Muscle layer of colon (tissue), 2 donors: ENCODE data around the gene FGF1.

Experiments
- H3K27ac ChIP-seq: one replicate; pipeline ENCODE4 v1.7.0; 2013; ENCODE audit warnings: low read depth, mild to moderate bottlenecking, low read length, moderate library complexity
- H3K27me3 ChIP-seq, 2 donors: one replicate each; pipeline ENCODE4 v1.7.0; 2013; ENCODE audit warnings: low read length in 2 of 2, mild to moderate bottlenecking in 2 of 2; ENCODE audit not compliant: insufficient read depth in 2 of 2, control insufficient read depth in 1 of 2
- H3K36me3 ChIP-seq: one replicate; pipeline ENCODE4 v1.7.0; 2013; ENCODE audit warnings: mild to moderate bottlenecking, low read length; ENCODE audit not compliant: insufficient read depth
- H3K4me1 ChIP-seq: one replicate; pipeline ENCODE4 v1.7.0; 2013; ENCODE audit warnings: mild to moderate bottlenecking, low read length; ENCODE audit not compliant: insufficient read depth
- H3K4me3 ChIP-seq, 2 donors: one replicate each; pipeline ENCODE4 v1.7.0; 2013; ENCODE audit warnings: low read length in 2 of 2, low read depth in 1 of 2, mild to moderate bottlenecking in 1 of 2, moderate library complexity in 1 of 2
- H3K9ac ChIP-seq: one replicate; pipeline ENCODE4 v1.7.0; 2013; ENCODE audit warnings: low read length
- H3K9me3 ChIP-seq: one replicate; pipeline ENCODE4 v1.7.0; 2013; ENCODE audit warnings: mild to moderate bottlenecking, low read length
- donor health status: abdominal sarcoma.
- donor health status: Adenocarcinoma of cecum.

Gene FGF1

GRCh38 chr5:142568283-142568995 lies 117.5 kb downstream of the FGF1 start:
- Histone ChIP-seq H3K36me3 (no peaks in the 10 kb centered on the region), H3K4me3 (no peak overlapping the region), H3K27ac (peak overlapping the region; percentile 82), H3K9ac (no peak overlapping the region), H3K27me3 (no peaks in the 10 kb centered on the region), H3K9me3 (no peaks in the 10 kb centered on the region), H3K4me1 (peaks cover 21% of the 10 kb centered on the region)

- H3K27ac ChIP-seq = no peak overlapping the region
- H3K9ac ChIP-seq = no peak overlapping the region
- no peaks in the 10 kb centered on the region for H3K9me3 ChIP-seq
- H3K4me1 ChIP-seq = no peaks in the 10 kb centered on the region
- H3K36me3 ChIP-seq = no peaks in the 10 kb centered on the region
- no peaks in the 10 kb centered on the region for H3K27me3 ChIP-seq
- H3K4me3 ChIP-seq = no peak overlapping the region
These were observed 124.3 kb downstream of the FGF1 start for GRCh38 chr5:142561486-142562097.

- no peaks in the 10 kb centered on the region for H3K9me3 ChIP-seq
- no peak overlapping the region for H3K9ac ChIP-seq
- no peak overlapping the region for H3K27ac ChIP-seq
- no peaks in the 10 kb centered on the region for H3K4me1 ChIP-seq
- H3K27me3 ChIP-seq = no peaks in the 10 kb centered on the region
- H3K4me3 ChIP-seq = no peak overlapping the region
- H3K36me3 ChIP-seq = no peaks in the 10 kb centered on the region
These were observed 124.9 kb downstream of the FGF1 start for GRCh38 chr5:142561029-142561428.

GRCh38 chr5:142552107-142552506 lies 133.8 kb downstream of the FGF1 start:
- Histone ChIP-seq H3K4me3 (no peak overlapping the region), H3K4me1 (no peaks in the 10 kb centered on the region)

GRCh38 chr5:142551338-142552067 lies 134.4 kb downstream of the FGF1 start:
- Histone ChIP-seq H3K9ac (no peak overlapping the region), H3K27me3 (no peaks in the 10 kb centered on the region), H3K4me3 (no peak overlapping the region), H3K36me3 (no peaks in the 10 kb centered on the region), H3K9me3 (no peaks in the 10 kb centered on the region), H3K27ac (no peak overlapping the region), H3K4me1 (no peaks in the 10 kb centered on the region)

More at GRCh38 chr5:142552107-142552506, 133.8 kb downstream of the FGF1 start:
- H3K27ac ChIP-seq = no peak overlapping the region
- H3K9ac ChIP-seq = no peak overlapping the region
- no peaks in the 10 kb centered on the region for H3K9me3 ChIP-seq
- H3K27me3 ChIP-seq = no peaks in the 10 kb centered on the region
- H3K36me3 ChIP-seq = no peaks in the 10 kb centered on the region

- H3K9ac ChIP-seq = no peak overlapping the region
- no peaks in the 10 kb centered on the region for H3K9me3 ChIP-seq
- H3K36me3 ChIP-seq = no peaks in the 10 kb centered on the region
- H3K27me3 ChIP-seq = no peaks in the 10 kb centered on the region
- no peak overlapping the region for H3K27ac ChIP-seq
- no peak overlapping the region for H3K4me3 ChIP-seq
- H3K4me1 ChIP-seq = no peaks in the 10 kb centered on the region
These were observed 135.4 kb downstream of the FGF1 start for GRCh38 chr5:142550471-142550870.

- H3K36me3 ChIP-seq = no peaks in the 10 kb centered on the region
- H3K27me3 ChIP-seq = no peaks in the 10 kb centered on the region
- H3K4me1 ChIP-seq = no peaks in the 10 kb centered on the region
- H3K4me3 ChIP-seq = no peak overlapping the region
- no peak overlapping the region for H3K9ac ChIP-seq
- H3K9me3 ChIP-seq = no peaks in the 10 kb centered on the region
- H3K27ac ChIP-seq = no peak overlapping the region
These were observed 136.1 kb downstream of the FGF1 start for GRCh38 chr5:142549834-142550233.

- Histone ChIP-seq H3K36me3 (no peaks in the 10 kb centered on the region), H3K4me3 (no peak overlapping the region), H3K27me3 (no peaks in the 10 kb centered on the region), H3K4me1 (no peaks in the 10 kb centered on the region), H3K27ac (no peak overlapping the region), H3K9ac (no peak overlapping the region), H3K9me3 (no peaks in the 10 kb centered on the region)
These were observed 137.1 kb downstream of the FGF1 start for GRCh38 chr5:142548739-142549275.

GRCh38 chr5:142547445-142548380 lies 138.2 kb downstream of the FGF1 start:
- Histone ChIP-seq H3K27me3 (no peaks in the 10 kb centered on the region), H3K9ac (no peak overlapping the region), H3K27ac (no peak overlapping the region), H3K36me3 (no peaks in the 10 kb centered on the region), H3K9me3 (no peaks in the 10 kb centered on the region), H3K4me3 (no peak overlapping the region), H3K4me1 (peaks cover 5% of the 10 kb centered on the region)

- no peaks in the 10 kb centered on the region for H3K27me3 ChIP-seq
- no peak overlapping the region for H3K4me3 ChIP-seq
- H3K9ac ChIP-seq = no peak overlapping the region
- H3K4me1 ChIP-seq = peaks cover 8% of the 10 kb centered on the region
- no peaks in the 10 kb centered on the region for H3K36me3 ChIP-seq
- H3K9me3 ChIP-seq = no peaks in the 10 kb centered on the region
- no peak overlapping the region for H3K27ac ChIP-seq
These were observed 140.1 kb downstream of the FGF1 start for GRCh38 chr5:142545650-142546322.
